Stimulated activated CD8-positive, alpha-beta memory T cell treated with anti-CD3 and anti-CD28 coated beads, Interleukin-15, amount 100 ng/mL, for 48 hours (primary cell): ENCODE data around the gene MRPL55.

Experiments
- DNase-seq, 2 donors: peaks; one replicate each; pipeline ENCODE4 v3.0.0-alpha.2; 2020; ENCODE audit warnings: low read depth in 2 of 2

The MRPL55 gene

DNA sequence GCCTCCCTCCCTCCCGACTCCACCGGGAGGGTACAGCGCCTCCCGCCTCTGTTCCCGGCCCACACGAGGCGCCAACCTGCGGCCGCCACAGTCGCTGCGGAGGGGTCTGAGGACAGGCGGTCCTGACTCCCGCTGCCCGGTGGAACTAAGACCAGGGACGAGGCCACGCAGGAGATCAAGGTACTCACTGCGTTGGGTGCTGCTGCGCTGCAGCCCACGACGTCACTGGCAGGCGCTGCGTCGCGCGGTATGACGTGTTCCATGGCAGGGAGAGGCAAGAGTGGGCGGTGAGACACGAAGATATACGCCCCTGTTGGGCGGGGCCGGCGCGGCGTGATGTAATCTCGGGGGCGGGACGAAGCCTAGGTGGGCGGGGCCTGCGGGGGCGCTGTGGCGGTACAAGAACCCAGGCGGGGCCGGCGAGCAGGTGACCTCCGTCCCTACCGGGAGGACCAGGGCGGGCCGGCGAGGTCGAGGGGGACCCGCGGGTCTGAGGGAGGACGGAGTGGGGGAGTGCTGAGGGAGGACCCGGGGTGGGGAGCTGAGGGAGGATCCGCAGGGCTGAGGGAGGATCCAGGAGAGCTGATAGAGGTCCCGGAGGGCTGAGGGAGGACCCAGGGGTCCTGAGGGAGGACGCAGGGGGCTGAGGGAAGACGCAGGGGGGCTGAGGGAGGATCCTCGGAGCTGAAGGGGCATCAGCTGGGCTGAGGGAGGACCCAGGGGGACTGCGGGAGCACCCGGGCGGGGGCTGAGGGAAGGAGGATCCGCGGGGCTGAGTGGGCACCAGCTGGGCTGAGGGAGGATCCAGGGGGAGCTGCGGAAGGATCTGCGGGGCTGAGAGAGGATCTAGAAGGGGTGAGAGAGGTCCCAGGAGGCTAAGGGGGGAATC is at the start of gene MRPL55:
Gene MRPL55, minus strand, starts transcription at position 227 of the 889 bp plus-strand sequence. CDS start 1,039 bp downstream, outside the sequence.
- DNase-seq, result peak; percentile 96

DNA sequence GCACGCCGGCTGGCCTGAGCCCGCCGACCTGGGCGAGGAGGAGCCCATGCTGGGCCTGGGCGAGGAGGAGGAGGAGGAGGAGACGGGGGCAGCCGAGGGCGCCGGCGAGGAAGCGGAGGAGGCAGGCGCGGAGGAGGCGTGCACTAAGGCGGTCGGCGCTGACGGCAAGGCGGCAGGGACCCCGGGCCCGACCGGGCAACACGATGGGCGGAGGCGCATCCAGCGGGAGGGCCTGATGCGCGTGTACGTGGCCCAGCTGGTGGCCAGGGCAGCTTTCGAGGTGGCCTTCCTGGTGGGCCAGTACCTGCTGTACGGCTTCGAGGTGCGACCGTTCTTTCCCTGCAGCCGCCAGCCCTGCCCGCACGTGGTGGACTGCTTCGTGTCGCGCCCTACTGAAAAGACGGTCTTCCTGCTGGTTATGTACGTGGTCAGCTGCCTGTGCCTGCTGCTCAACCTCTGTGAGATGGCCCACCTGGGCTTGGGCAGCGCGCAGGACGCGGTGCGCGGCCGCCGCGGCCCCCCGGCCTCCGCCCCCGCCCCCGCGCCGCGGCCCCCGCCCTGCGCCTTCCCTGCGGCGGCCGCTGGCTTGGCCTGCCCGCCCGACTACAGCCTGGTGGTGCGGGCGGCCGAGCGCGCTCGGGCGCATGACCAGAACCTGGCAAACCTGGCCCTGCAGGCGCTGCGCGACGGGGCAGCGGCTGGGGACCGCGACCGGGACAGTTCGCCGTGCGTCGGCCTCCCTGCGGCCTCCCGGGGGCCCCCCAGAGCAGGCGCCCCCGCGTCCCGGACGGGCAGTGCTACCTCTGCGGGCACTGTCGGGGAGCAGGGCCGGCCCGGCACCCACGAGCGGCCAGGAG is 49.3 kb upstream of the MRPL55 start:
- no peak for DNase-seq

DNA sequence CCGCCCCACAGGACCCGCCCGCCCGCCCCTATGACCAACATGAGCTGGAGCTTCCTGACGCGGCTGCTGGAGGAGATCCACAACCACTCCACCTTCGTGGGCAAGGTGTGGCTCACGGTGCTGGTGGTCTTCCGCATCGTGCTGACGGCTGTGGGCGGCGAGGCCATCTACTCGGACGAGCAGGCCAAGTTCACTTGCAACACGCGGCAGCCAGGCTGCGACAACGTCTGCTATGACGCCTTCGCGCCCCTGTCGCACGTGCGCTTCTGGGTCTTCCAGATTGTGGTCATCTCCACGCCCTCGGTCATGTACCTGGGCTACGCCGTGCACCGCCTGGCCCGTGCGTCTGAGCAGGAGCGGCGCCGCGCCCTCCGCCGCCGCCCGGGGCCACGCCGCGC is 48.6 kb upstream of the MRPL55 start:
- no peak for DNase-seq

DNA sequence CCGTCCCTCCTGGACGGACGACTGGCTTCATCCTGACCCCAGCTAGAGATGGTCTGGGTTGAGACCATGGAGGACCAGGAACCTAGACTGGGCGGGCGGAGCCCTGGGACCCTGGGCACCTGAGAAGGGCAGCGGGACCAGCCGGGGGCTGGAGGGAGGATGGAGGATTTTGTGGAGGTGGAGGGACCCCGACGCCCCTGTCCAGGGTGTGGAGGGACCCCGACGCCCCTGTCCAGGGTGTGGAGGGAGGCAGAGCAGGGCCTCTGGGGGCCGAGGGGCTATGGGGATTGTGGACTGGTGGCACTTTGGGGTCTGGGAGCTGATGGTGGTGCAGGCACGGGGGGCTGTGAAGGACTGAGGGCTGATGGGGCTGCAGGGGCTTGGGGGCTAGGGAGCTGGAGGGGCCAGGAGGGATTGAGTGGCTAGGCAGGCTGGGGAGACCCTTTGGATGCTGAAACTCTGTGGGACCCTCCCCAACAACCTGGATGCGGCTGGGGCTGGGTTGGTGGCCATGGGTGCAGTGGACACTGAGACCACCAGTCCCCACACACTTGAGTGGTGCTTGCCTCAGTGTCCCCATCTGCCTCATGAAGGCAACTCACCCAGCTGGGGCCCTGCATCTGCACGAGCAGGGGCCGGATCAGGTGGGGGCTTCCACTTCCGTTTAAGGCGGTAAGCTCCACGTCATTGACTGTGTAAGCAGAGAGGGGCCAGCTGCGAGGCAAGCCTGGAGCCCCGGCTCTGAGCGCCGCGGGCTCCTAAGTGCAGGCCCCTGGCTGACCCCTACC is 48.0 kb upstream of the MRPL55 start:
- no peak for DNase-seq

DNA sequence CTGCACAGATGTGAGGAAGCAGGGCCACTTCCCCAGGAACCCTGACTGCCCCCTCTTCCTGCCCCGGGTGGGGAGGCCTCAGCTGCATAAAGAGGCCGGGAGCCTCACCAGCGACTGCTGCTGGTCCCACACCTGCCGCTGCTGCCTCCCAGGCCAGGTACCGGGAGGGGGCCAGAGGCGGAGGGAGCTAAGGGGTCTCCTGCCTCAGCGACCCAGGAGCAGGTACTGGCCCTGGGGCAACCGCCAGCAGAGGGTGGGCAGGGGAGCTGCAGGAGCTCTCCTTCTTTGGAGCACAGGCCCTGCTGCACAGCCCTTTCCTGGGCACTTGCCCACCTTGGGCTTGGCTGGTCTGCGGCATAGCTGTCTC is 47.4 kb upstream of the MRPL55 start:
- DNase-seq, result no peak

DNA sequence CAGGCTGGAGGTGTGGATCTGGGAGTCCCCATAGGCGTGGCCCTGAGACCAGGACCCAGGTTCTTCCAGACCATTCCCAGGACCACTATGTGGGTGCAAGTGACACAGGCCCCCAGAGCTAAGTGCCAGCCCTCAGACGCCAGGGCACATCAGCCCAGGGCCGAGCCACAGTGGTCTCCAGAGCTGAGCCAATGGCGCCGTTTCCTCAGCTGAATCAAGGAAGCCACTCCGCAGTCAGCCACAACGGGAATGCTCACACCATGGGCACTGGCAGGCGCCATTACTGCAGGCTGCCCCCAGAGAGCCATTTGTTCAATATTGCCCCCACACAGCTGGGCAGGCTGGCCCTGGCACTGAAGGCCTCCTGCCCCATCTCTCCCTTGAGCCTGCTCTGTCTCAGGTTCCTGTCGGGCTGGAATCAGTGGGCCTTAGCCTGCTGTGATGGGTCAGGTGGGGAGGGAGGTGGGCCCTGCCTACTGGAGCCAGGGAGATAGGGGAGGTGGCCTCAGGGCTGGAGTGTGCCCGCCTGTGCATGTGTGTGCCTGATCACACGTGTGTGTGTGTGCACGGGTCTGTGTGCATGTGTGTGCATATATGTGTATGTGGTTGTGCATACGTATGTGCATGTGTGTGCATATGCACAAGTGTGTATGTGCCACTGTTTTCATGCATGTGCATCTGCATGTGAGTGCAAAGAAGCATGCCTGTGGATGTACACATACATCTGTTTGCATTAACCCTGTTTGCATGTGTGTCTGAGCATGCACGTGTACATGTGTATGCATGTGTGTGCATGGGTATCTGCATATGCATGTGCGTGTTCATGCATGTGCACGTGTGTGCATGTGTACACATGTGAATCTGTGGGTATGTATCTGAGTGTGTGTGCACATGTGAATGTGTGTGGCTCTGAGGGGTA is 46.8 kb upstream of the MRPL55 start:
- DNase-seq, result no peak

DNA sequence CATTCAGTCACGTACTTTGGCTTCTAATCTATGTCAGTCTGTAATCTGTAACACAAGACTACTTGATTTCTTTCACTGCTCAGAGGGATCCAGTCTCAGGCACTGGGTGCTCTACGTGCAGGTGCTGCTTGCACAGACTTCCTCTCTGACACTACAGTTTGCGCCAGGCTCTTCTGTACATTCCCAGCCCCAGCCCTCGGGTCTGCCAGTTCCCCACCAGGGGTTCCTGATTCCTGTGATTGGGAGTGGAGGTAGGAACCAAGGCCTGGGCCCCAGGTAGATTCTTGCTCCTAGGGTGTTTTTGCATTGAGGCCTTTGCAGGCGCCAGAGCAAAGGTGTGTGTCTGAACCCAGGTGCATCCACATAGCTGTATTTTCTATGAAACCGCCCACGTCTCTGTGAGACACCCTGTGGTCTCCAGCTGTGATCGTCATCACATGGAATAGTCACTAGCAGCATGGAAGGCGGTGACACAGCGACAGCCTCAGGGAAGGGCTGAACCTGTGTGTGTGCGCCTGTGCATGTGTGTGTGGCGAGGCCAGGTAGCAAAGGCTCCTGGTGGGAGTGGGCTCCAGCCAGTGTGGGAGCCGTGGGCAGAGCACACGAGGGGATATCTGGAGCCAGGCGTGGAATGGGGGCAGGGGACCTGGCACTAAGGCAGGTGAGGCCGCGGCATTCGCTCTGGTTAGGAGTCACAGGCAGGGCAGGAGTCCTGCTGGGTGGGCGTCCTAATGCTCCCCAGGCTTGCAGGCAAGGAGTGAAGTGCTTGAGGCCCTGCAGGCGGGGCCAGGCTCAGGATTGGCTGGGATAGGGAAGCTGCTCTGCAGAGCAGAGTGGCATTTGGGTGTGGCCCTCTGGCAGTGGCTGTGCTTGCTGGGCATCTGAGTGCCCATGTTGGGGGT is 45.8 kb upstream of the MRPL55 start:
- DNase-seq, result peak in 1 of 2 donors; percentile 49

DNA sequence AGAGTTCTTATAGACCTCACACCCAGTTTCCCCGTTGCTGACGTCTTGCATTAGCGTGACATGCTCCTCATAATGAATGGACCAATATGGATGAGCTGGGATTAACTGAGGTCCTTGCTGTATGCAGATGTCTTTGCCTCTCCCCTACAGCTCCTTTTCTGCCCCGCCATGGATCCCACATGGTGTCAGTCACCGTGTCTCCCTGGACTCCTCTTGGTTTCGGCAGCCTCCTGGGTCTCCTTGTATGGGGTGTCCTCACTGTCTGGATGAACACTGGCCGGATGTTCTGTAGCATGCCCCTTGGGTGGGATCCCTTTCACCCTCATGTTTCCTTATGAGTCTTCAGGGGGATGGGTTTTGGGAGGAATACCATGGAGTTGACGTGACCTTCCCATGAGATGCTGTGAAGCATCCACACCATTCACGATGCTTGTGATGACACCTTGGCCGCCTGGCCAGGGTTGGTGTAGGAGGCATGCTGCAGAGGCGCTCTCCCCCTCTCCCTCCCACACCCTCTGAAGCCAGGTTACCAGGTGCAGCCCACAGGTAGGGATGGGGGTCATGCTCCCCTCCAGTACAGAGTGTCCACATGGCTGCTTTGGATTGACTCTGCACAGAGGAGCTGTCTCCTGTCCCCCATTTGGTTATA is 45.0 kb upstream of the MRPL55 start:
- DNase-seq, result no peak

DNA sequence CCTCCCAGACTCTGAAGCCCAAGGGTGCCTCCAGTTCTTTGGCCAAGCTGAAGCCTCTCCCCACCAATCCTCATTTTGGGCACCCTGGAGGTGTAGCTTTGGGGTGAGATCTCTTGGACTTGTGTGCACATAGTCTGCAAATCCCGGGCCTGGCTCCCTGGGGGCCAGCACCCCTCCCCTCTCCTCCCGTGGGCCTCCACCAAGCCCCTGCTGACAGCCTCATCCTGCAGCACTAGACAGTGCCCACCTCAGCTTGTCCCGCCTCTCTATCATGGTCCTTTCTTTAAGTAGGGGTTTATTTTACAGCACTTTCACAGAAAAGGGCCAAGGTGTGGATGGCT is 43.8 kb upstream of the MRPL55 start:
- DNase-seq, result no peak

DNA sequence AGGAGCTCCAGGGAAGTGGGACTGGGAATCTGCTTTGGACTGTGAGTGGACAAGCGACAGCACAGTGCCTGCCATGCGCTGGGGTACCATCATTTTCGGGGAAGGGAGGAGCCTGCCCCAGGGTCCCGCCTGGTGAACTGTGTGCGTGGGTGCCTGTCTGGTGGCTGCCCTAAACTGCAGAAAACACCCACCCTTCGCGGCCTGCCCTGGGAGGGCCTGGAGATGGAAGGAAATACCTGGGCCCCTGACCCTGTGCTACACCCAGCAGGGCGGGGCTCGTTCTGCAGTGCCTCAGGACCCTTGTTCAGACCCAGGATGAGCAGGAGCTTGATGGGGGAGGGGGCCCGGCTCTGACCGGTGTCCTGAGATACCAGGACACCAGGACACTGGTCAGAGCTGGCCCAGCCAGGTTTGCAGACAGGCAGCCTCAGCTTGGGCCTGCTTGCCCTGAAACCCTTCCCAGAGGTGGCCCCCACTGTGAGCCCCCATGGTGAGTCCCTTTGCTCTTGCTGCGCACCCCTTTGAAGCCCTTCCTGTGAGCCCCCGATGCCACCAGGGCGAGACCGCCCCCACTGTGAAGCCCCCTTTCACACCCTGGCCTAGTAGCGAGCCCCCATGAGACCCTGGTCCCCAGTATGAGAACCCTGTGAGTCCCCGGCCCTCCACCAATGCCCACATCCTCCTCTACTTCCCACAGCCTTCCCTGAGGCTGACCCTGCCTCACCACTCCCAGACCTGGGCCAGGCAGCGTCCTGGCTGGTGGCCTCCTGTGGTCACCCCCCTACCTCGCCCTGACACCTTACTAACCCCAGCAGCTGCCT is 43.2 kb upstream of the MRPL55 start:
- no peak for DNase-seq

DNA sequence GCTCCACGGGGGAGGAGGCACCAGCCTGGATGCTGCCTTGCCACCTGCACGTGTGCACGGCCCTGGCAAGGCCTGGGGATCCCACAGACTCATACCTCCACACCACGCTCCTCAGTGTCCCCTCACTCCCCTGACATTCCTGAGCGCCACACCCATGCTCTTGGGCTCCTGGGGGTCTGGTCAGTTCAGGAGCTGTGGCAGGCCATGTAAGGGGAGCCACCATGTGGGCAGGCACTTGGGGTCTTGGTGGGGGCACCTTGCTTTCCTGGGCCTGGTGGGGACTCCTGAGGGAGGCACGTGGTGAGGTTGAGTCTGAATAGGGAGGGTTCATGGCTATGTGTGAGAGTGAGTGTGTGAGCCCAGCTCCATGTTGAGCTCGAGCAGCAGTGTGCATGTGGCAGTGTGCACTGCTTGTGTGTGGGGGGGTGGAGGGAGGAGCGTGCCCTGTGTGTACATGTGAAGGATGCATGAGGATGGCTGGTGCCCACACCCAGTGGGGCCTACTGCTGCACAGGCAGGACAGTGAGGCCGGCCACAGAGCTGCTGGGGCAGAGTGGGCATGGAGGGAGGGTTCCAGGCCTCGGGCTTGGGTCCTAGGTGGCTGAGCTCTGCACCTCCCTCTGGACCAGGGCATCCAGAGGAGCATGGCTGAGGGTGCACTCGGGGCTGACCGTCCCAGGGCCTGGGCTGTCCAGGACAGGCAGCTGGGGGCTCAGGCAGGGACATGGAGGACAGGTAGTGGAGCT is 42.3 kb upstream of the MRPL55 start:
- no peak for DNase-seq

DNA sequence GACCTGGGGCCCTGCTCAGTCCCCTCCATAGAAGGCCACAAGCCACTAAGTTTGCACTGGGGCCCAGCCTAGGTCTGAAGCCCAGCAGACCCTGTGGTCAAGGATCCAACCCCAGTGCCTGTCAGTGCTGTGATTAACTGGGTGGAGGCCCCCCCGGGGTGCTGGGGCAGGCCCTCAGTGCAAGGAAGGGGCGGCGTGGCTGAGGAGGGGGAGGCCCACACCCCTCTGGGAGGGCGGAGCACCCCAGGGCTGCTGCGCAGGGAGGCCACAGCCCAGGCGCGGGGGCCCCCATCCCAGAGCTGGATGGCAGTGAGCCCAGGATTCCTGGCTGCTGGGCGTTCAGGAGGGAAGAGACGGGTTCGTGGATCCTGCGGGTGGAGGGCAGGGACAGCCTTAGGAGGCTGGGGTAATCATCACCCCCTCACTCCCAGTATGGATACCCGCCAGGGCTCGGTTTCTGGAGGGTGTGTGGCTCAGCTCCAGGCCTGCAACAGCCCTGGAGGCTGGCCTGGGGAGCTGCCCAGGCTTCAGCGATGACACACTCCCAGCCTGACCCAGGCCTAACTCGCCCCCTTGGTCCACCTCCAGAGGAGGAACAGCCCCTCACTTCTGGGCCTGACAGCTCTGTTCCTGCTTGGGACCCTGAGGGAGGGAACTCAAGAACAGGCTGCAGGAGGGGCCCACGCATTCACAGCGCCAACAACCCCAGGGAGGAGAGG is 41.5 kb upstream of the MRPL55 start:
- DNase-seq, result no peak

DNA sequence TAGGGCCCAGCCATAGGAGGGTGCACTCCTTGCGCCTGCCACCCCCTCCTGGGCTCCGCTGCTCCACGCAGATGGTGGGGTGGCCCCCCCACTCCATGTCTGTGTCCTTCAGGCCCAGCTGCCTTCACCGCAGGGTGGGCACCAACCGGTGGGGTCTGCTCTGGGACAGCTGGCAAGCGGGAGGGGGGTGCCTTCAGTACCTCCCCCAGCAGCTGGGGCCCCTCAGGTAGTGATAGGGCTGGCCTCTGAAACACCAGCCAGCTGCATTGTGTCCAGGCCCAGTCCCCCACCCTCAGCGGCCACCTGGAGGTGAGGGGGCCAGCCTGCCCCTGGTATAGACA is 41.0 kb upstream of the MRPL55 start:
- DNase-seq, result no peak

DNA sequence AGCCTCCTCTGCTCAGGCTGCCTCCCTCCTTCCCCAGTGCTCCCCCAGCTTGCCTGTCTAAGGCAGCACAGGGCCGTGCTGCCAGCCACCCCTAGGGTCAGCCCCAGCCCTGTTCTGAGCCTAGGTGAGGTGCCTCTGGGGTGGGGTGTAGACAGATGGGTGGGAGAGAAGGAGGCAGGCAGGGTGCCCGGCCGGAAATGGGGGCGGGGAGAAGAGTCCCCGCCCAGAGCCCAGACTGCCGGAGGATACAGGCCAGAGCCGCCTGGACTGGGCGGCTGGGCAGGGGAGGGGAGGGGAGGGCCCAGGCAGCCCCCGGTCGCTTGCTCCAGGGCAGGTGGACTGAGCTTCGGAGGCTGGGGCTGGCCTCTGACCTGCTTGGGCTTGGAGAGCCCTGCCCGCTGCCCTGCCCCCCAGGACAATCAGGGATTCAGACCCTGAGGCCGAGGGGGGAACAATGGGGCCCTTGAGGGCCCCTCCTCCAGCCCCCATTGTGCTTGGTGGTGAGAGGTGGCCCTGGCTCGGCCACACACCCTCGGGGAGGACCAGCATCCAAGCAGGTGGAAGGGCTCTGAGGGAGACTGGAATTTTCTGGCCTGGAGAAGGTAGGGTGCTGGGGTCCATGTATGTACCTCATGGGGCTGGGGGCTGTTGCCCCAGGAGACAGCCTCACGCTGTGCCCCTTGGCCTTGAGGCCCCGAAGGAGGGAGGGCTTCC is 40.5 kb upstream of the MRPL55 start, which contains the start of gene GJC2:
Gene GJC2, plus strand, starts transcription at position 525 of the 714 bp plus-strand sequence. CDS start 7,829 bp downstream, outside the sequence.
- no peak for DNase-seq

DNA sequence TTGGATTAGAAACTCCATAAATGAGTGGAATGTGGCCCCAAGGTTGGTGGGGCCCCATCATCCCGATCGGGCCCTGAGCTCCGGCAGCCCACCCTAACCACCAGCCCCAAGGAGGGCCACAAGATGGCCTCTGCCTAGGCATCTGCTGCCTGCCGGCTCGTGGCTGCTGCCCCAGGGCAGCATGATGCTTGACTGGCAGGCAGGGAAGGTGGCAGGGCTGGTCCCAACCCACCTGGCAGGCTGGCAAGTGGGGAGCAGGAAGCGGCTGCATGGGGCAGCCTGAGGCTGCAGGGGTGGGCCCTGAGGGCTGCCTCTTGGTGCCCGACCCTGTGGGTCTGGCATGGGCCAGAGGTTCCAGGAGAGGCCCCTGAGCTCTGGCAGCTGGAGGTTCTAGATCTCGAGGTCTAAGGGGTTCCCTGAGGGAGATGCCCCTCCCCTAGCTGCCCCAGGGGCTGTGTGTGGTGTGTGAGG is 39.9 kb upstream of the MRPL55 start:
- DNase-seq, result no peak

DNA sequence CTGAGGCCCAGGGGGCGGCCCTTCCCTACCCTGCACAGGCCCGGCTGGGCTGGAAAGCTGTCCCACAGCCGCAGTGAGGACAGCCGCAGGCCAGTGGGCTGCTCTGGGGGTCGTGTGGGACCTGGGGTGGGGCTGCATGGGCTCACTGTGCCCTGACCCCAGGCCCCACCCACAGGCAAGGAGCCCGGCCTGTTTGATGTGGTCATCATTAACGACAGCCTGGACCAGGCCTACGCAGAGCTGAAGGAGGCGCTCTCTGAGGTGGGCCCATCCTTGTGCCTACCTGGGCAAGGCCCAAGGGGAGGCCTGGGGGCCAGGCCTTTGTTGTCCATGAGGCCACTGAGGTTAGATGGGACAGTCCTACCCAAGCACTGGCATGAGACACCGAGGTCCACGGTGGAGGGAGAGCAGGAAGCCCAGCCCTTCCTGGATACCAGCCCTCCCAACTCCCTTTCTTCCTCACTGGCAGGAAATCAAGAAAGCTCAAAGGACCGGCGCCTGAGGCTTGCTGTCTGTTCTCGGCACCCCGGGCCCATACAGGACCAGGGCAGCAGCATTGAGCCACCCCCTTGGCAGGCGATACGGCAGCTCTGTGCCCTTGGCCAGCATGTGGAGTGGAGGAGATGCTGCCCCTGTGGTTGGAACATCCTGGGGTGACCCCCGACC is 39.2 kb upstream of the MRPL55 start:
- DNase-seq, result no peak
